Measurements from ENCODE around the gene ARL5B. TPM values are rescaled to one million over a fixed set of nuclear protein-coding genes. Genes with fewer than 3 reads are reported as not detected.

Gene ARL5B
- polyA plus RNA-seq, 1 donor (not counting 4 experiments of a cell fraction or from before 2014, with no cell fraction given) = 10.4 TPM

DNA sequence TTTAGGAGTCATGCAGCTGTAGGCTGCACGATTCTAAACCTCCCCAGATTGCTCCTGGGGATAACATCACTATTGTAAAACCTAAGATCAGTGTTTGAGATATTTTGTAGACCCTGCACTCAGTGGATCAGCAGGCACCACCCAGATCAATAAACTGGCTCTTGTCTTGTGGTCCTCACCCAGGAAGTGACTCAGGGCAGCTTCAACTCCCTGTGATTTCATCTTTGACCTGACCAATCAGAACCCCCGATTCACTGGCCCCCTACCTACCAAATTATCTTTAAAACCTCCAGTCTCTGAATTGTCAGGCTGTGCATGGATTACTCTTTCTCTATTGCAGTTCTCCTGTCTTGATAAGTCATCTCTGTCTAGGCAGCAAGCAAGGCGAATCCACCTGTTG lies 25.7 kb downstream of the ARL5B start:
- H3K79me2 ChIP-seq (ENCODE audit: control insufficient read depth, insufficient read depth, low read length) = no peaks in the 10 kb centered on the region
- H3K9ac ChIP-seq (ENCODE audit: control insufficient read depth, extremely low read depth, insufficient read depth, low read length) = no peak overlapping the region
- H3K27me3 ChIP-seq (ENCODE audit: control insufficient read depth, extremely low read depth, insufficient read depth, low read length) = no peaks in the 10 kb centered on the region
- no peak overlapping the region for H3K4me3 ChIP-seq (ENCODE audit: control insufficient read depth in 2 of 3, extremely low read depth in 1 of 3, insufficient read depth in 2 of 3, low read depth in 1 of 3, low read length in 3 of 3)
- H2AFZ ChIP-seq (ENCODE audit: control insufficient read depth, low read length) = no peak overlapping the region
- DNase-seq (ENCODE audit: low read depth, low spot score) (no peak), FAIRE-seq (no peak)
- no peaks in the 10 kb centered on the region for H3K9me1 ChIP-seq (ENCODE audit: control insufficient read depth, extremely low read depth, insufficient read depth, low read length)
- H3K4me1 ChIP-seq (ENCODE audit: control insufficient read depth, extremely low read depth, insufficient read depth, low read length) = peaks cover 31% of the 10 kb centered on the region
- no peak overlapping the region for H3K4me2 ChIP-seq (ENCODE audit: control insufficient read depth, extremely low read depth, insufficient read depth, low read depth, low read length)
- H3K9me3 ChIP-seq (ENCODE audit: control insufficient read depth, low read depth, low read length) = no peaks in the 10 kb centered on the region
- TF ChIP-seq CTCF (optimal IDR thresholded peaks at IDR 0.05 in 1 of 3, IDR thresholded peaks at IDR 0.05 in 1 of 3, conservative IDR thresholded peaks at IDR 0.05 in 1 of 3; ENCODE audit: extremely low read depth in 1 of 3, insufficient read depth in 2 of 3, low read length in 3 of 3) (no peak), EZH2 (IDR thresholded peaks at IDR 0.05; ENCODE audit: low read length) (no peak)
- H4K20me1 ChIP-seq (ENCODE audit: control insufficient read depth, extremely low read depth, insufficient read depth, low read length) = no peaks in the 10 kb centered on the region
- H3K36me3 ChIP-seq (ENCODE audit: control insufficient read depth in 2 of 2, extremely low read depth in 1 of 2, insufficient read depth in 2 of 2, low read length in 2 of 2) = no peaks in the 10 kb centered on the region
- dilution Hi-C loops (cut with MboI; ENCODE audit: extremely low pct_ligation_motif_present, low sequenced_read_pairs) = no loop called here
- no peak overlapping the region for H3K27ac ChIP-seq (ENCODE audit: control insufficient read depth, insufficient read depth, low read length)

- Histone ChIP-seq H3K4me1 (ENCODE audit: control insufficient read depth, extremely low read depth, insufficient read depth, low read length) (peaks cover 31% of the 10 kb centered on the region), H3K9me1 (ENCODE audit: control insufficient read depth, extremely low read depth, insufficient read depth, low read length) (no peaks in the 10 kb centered on the region), H3K9ac (ENCODE audit: control insufficient read depth, extremely low read depth, insufficient read depth, low read length) (no peak overlapping the region), H3K36me3 (ENCODE audit: control insufficient read depth in 2 of 2, extremely low read depth in 1 of 2, insufficient read depth in 2 of 2, low read length in 2 of 2) (no peaks in the 10 kb centered on the region), H3K27ac (ENCODE audit: control insufficient read depth, insufficient read depth, low read length) (no peak overlapping the region), H2AFZ (ENCODE audit: control insufficient read depth, low read length) (no peak overlapping the region), H4K20me1 (ENCODE audit: control insufficient read depth, extremely low read depth, insufficient read depth, low read length) (no peaks in the 10 kb centered on the region), H3K79me2 (ENCODE audit: control insufficient read depth, insufficient read depth, low read length) (no peaks in the 10 kb centered on the region), H3K27me3 (ENCODE audit: control insufficient read depth, extremely low read depth, insufficient read depth, low read length) (no peaks in the 10 kb centered on the region), H3K4me2 (ENCODE audit: control insufficient read depth, extremely low read depth, insufficient read depth, low read depth, low read length) (no peak overlapping the region), H3K4me3 (ENCODE audit: control insufficient read depth in 2 of 3, extremely low read depth in 1 of 3, insufficient read depth in 2 of 3, low read depth in 1 of 3, low read length in 3 of 3) (no peak overlapping the region), H3K9me3 (ENCODE audit: control insufficient read depth, low read depth, low read length) (no peaks in the 10 kb centered on the region)
- FAIRE-seq = no peak
- no peak for TF ChIP-seq EZH2 (IDR thresholded peaks at IDR 0.05; ENCODE audit: low read length)
- TF ChIP-seq CTCF (optimal IDR thresholded peaks at IDR 0.05 in 1 of 3, IDR thresholded peaks at IDR 0.05 in 1 of 3, conservative IDR thresholded peaks at IDR 0.05 in 1 of 3; ENCODE audit: extremely low read depth in 1 of 3, insufficient read depth in 2 of 3, low read length in 3 of 3) = no peak
- DNase-seq (ENCODE audit: low read depth, low spot score) = no peak
- dilution Hi-C loops (cut with MboI; ENCODE audit: extremely low pct_ligation_motif_present, low sequenced_read_pairs) = no loop called here
These were observed 26.3 kb downstream of the ARL5B start for GRCh38 chr10:18685555-18685954.
